ENCODE measurements around the gene ERICH2. TPM values are rescaled to one million over a fixed set of nuclear protein-coding genes. Genes with fewer than 3 reads are reported as not detected.

Gene ERICH2
- total RNA-seq, 4 donors from 2014 or later, result not detected

DNA sequence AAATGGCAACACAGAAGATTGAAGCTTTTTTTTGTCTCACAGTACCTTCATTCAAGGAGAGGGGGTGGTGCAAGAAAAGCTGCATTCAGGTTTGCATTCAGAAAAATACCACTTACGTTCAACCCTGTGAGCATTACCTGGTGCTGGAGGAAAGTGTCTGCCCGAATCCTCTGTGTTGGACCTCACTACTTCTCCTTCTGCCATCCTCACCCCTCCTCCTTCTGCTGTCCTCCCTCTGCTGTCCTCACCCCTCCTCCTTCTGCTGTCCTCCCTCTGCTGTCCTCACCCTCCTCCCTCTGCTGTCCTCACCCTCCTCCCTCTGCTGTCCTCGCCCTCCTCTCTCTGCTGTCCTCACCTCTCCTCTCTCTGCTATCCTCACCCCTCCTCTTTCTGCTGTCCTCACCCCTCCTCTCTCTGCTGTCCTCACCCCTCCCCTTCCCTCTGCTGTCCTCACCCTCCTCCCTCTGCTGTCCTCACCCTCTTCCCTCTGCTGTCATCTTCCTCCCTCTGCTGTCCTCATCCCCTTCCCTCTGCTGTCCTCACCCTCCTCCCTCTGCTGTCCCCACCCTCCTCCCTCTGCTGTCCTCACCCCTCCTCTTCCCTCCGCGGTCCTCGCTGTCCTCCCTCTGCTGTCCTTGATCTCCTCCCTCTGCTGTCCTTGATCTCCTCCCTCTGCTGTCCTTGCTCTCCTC, 57.8 kb downstream of the ERICH2 start:
- H3K4me1 ChIP-seq, result peaks cover 5 to 10% (median 6%) of the 10 kb centered on the region in 3 donors
- WGBS, 2 donors, result 77 to 89% methylated on average over 6 of the region's 6 CpGs
- H3K4me3 ChIP-seq, result no peak overlapping the region
- TF ChIP-seq POLR2A (IDR thresholded peaks at IDR 0.05) (no peak), CTCF (IDR thresholded peaks at IDR 0.05) (no peak)
- H3K9me3 ChIP-seq, result no peaks in the 10 kb centered on the region
- no peaks in the 10 kb centered on the region for H3K36me3 ChIP-seq
- no peak overlapping the region for H3K27ac ChIP-seq
- DNase-seq, result no peak
- intact Hi-C loops (cut with DNase I), result no loop called here
- H3K27me3 ChIP-seq, result peaks cover 4 to 75% (median 6%) of the 10 kb centered on the region in 4 donors

GRCh38 chr2:170828533-170828916, 58.3 kb downstream of the ERICH2 start:
- peaks cover 0 to 70% (median 5%) of the 10 kb centered on the region in 4 donors for H3K27me3 ChIP-seq
- no peaks in the 10 kb centered on the region for H3K9me3 ChIP-seq
- peaks cover under 1 to 4% (median under 1%) of the 10 kb centered on the region in 3 donors for H3K4me1 ChIP-seq
- H3K36me3 ChIP-seq, result no peaks in the 10 kb centered on the region
- H3K27ac ChIP-seq, result no peak overlapping the region
- no peak for DNase-seq
- no peak overlapping the region for H3K4me3 ChIP-seq
- WGBS, 2 donors, result 66 to 74% methylated on average over 5 of the region's 5 CpGs
- TF ChIP-seq POLR2A (IDR thresholded peaks at IDR 0.05), result no peak
- no peak for TF ChIP-seq CTCF (IDR thresholded peaks at IDR 0.05)
- intact Hi-C loops (cut with DNase I), result no loop called here

- H3K36me3 ChIP-seq, result no peaks in the 10 kb centered on the region
- no peak overlapping the region for H3K4me3 ChIP-seq
- 60 to 61% methylated on average over 2 of the region's 2 CpGs for WGBS, 2 donors
- peaks cover 0 to 65% (median 2%) of the 10 kb centered on the region in 4 donors for H3K27me3 ChIP-seq
- no peak overlapping the region for H3K27ac ChIP-seq
- no peaks in the 10 kb centered on the region for H3K4me1 ChIP-seq
- no peak for TF ChIP-seq CTCF (IDR thresholded peaks at IDR 0.05)
- no peak for TF ChIP-seq POLR2A (IDR thresholded peaks at IDR 0.05)
- intact Hi-C loops (cut with DNase I), result no loop called here
- DNase-seq, result no peak
- no peaks in the 10 kb centered on the region for H3K9me3 ChIP-seq
Observed at GRCh38 chr2:170829036-170829435, 58.9 kb downstream of the ERICH2 start.

DNA sequence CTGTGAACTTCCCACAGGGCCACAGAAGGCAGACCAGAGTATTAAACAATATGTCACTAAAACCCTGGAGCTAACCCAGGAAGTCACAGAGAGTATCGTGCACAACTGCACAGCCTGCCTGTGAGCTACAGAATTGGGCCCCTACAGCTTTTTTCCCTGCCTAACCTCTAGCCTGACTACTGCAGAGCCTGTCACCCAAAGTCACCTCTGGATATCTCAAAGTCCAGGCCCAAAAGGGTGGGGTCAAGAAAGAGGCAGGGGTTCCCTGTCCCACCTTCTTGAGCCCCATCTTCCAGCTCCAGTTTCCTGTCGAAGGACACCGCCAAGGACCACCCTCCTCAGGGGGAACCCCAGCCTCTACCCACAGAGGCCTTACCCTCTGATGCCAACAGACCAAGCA, 60.0 kb downstream of the ERICH2 start:
- intact Hi-C loops (cut with DNase I), result no loop called here
- Histone ChIP-seq H3K27ac (no peak overlapping the region), H3K9me3 (no peaks in the 10 kb centered on the region), H3K4me3 (no peak overlapping the region), H3K36me3 (no peaks in the 10 kb centered on the region), H3K4me1 (no peaks in the 10 kb centered on the region), H3K27me3 (peaks cover 0 to 54% (median 0%) of the 10 kb centered on the region in 4 donors)
- DNase-seq, result no peak
- TF ChIP-seq CTCF (IDR thresholded peaks at IDR 0.05), result no peak
- no peak for TF ChIP-seq POLR2A (IDR thresholded peaks at IDR 0.05)
- 82 to 85% methylated on average over 1 to 2 of the region's 3 CpGs for WGBS, 2 donors

DNA sequence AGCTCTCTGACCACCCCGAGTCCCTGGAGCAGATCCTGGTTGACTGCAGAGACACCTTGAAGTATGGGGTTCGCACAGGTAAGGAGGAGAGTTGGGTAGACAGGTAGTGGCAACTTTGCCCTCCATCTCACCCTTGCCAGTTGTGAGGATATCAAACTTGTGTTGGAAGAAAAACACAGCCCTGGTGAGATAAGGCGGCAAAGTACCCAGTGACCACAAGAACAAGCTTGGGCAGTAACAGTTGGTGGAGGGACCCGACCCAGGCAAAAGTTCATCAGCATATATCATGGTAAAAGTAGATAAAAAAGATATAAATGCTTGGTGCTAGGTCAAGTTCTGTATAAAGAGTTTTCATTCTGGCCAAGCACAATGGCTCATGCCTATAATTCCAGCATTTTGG, 60.9 kb downstream of the ERICH2 start:
- H3K27ac ChIP-seq, result no peak overlapping the region
- intact Hi-C loops (cut with DNase I), result no loop called here
- H3K36me3 ChIP-seq, result no peaks in the 10 kb centered on the region
- H3K4me1 ChIP-seq, result no peaks in the 10 kb centered on the region
- no peaks in the 10 kb centered on the region for H3K9me3 ChIP-seq
- no peak for DNase-seq
- TF ChIP-seq CTCF (IDR thresholded peaks at IDR 0.05) (no peak), POLR2A (IDR thresholded peaks at IDR 0.05) (no peak)
- peaks cover 0 to 44% (median 0%) of the 10 kb centered on the region in 4 donors for H3K27me3 ChIP-seq
- no peak overlapping the region for H3K4me3 ChIP-seq
- WGBS, 2 donors, result 83 to 95% methylated on average over 3 to 4 of the region's 4 CpGs

Measured in esophagus squamous epithelium (tissue), 5 donors.